ENCODE data around the gene GAB1.

Gene GAB1

GRCh38 chr4:143336781-143337599, at the start of gene GAB1:
TSS of gene GAB1 (plus strand) at chr4:143336876. CDS start at chr4:143337189, 313 bp downstream.
- peak; percentile 83 for DNase-seq

GRCh38 chr4:143287572-143287923, 49.1 kb upstream of the GAB1 start:
- no peak for DNase-seq

GRCh38 chr4:143288171-143288570, 48.5 kb upstream of the GAB1 start:
- no peak for DNase-seq

- DNase-seq = no peak
Measured at GRCh38 chr4:143289370-143289769, 47.3 kb upstream of the GAB1 start.

GRCh38 chr4:143291314-143291713, 45.4 kb upstream of the GAB1 start:
- DNase-seq = no peak

GRCh38 chr4:143292858-143293257, 43.8 kb upstream of the GAB1 start:
- no peak for DNase-seq

GRCh38 chr4:143294310-143294709, 42.4 kb upstream of the GAB1 start:
- peak; percentile 80 for DNase-seq

GRCh38 chr4:143294710-143295275, 41.9 kb upstream of the GAB1 start:
- DNase-seq = no peak

GRCh38 chr4:143296397-143297067, 40.1 kb upstream of the GAB1 start:
- no peak for DNase-seq

- DNase-seq = no peak
Measured at GRCh38 chr4:143300860-143301259, 35.8 kb upstream of the GAB1 start.

GRCh38 chr4:143302536-143302935, 34.1 kb upstream of the GAB1 start:
- no peak for DNase-seq

- no peak for DNase-seq
Measured at GRCh38 chr4:143306788-143307187, 29.9 kb upstream of the GAB1 start.

GRCh38 chr4:143307531-143307930, 29.1 kb upstream of the GAB1 start:
- no peak for DNase-seq

GRCh38 chr4:143308377-143308776, 28.3 kb upstream of the GAB1 start:
- no peak for DNase-seq

- DNase-seq = no peak
Measured at GRCh38 chr4:143311924-143312323, 24.8 kb upstream of the GAB1 start.

- DNase-seq = no peak
Measured at GRCh38 chr4:143313521-143313920, 23.2 kb upstream of the GAB1 start.

GRCh38 chr4:143313996-143314395, 22.7 kb upstream of the GAB1 start:
- no peak for DNase-seq

GRCh38 chr4:143320113-143320512, 16.6 kb upstream of the GAB1 start:
- no peak for DNase-seq

- DNase-seq = no peak
Measured at GRCh38 chr4:143326735-143327134, 9.9 kb upstream of the GAB1 start.

- no peak for DNase-seq
Measured at GRCh38 chr4:143329985-143330384, 6.7 kb upstream of the GAB1 start.

- peak; percentile 95 for DNase-seq
Measured at GRCh38 chr4:143335979-143336780, 496 bp upstream of the GAB1 start.

GRCh38 chr4:143337600-143338287, 1.1 kb downstream of the GAB1 start:
- peak; percentile 82 for DNase-seq

- DNase-seq = no peak
Measured at GRCh38 chr4:143338313-143338712, 1.6 kb downstream of the GAB1 start.

Data from right forelimb (tissue), 1 donor.